ENCODE data around the gene RICTOR. TPM values are rescaled to one million over a fixed set of nuclear protein-coding genes. Genes with fewer than 3 reads are reported as not detected.

The RICTOR gene
- total and polyA plus RNA-seq, 9 of the 15 experiments (the other 6 are each of a cell fraction or from before 2014, with no cell fraction given), result 13.9 to 46.6 (median 22.6) TPM

DNA sequence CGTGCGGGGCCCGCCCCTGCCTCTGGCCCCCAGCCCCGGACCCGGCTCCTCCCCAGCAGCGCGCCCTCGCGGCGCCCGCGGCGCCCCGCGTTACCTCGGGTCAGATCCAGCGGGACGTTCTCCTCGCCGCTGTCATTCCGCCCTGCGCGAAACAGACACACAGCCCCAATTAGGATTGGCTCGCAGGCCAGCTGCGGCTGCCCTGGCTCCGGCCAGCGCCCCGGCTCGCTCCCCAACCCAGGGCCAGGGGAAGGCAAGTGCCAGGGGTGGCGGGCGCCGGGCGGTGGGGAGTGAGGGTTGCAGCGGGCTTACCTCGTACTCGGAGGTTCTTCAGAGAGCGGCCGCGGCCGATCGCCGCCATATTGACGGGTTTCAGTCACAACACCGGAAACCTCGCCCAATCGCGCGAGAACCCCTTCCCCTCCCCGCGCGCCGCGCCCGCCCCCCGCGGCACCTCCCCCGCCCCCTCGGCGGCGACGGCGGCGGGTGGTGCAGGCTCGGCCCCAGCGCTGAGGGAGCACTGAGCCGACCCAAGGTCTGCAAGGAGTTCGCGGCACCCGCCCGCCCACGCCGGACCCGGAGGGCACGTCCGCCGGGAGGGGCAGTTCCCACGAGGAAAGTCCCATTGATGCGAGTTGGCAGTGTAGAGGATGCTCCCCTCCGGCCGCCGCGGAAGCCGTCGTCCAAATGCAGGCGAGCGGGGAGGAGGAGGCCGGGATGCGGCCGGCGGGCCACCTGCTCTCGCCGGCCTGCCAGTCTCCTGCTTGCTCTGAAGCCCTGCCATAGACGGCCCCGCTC, at the start of gene RICTOR (continued):
- TF ChIP-seq, protein P1, sequence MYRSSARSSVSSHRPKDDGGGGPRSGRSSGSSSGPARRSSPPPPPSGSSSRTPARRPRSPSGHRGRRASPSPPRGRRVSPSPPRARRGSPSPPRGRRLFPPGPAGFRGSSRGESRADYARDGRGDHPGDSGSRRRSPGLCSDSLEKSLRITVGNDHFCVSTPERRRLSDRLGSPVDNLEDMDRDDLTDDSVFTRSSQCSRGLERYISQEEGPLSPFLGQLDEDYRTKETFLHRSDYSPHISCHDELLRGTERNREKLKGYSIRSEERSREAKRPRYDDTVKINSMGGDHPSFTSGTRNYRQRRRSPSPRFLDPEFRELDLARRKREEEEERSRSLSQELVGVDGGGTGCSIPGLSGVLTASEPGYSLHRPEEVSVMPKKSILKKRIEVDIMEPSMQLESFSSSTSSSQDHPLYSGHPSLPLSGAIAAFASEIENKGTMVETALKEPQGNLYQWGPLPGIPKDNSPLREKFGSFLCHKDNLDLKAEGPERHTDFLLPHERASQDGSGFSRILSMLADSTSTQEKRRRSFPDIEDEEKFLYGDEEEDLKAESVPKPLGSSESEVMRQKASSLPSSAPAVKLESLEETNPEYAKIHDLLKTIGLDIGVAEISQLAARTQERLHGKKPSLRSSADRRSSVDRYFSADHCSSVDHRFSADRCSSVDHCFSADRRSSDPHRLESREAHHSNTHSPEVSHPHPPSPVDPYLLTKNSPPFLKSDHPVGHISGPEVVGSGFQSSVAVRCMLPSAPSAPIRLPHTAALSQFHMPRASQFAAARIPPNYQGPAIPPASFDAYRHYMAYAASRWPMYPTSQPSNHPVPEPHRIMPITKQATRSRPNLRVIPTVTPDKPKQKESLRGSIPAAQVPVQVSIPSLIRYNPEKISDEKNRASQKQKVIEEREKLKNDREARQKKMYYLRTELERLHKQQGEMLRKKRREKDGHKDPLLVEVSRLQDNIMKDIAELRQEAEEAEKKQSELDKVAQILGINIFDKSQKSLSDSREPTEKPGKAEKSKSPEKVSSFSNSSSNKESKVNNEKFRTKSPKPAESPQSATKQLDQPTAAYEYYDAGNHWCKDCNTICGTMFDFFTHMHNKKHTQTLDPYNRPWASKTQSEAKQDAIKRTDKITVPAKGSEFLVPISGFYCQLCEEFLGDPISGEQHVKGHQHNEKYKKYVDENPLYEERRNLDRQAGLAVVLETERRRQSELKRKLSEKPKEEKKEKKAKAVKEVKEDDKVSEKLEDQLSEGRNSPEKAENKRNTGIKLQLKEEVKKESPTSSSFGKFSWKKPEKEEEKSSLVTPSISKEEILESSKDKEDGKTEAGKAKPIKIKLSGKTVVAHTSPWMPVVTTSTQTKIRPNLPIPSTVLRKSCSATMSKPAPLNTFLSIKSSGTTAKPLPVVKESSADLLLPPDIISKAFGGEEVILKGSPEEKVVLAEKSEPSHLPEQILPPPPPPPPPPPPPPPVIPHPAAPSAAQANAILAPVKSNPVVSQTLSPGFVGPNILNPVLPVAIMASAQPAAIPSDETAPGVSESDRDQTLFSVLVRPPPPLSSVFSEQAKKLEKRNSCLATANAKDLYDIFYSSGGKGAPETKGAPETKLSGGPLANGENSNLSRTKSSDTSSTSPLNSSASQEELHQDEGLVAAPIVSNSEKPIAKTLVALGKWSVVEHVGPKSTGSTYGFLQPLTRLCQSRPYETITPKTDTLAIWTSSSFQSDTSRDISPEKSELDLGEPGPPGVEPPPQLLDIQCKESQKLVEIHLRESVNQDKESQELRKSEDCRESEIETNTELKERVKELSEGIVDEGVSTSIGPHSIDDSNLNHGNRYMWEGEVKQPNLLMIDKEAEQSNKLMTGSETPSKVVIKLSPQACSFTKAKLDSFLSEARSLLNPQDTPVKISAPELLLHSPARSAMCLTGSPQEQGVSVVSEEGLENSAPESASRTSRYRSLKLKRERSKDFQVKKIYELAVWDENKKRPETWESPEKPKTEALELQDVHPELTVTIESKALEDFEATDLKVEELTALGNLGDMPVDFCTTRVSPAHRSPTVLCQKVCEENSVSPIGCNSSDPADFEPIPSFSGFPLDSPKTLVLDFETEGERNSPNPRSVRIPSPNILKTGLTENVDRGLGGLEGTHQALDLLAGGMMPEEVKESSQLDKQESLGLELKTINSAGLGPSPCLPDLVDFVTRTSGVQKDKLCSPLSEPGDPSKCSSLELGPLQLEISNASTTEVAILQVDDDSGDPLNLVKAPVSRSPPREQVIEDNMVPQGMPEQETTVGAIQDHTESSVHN (IDR thresholded peaks at IDR 0.05; ENCODE audit: borderline replicate concordance in 1 of 2, low read depth in 1 of 2), result no peak
- no peak for TF ChIP-seq ZNF830 (CRISPR knock-in tag; IDR thresholded peaks at IDR 0.05)
- TF ChIP-seq ZKSCAN3 (CRISPR knock-in tag; IDR thresholded peaks at IDR 0.05), result no peak
- peak; percentile 58 for TF ChIP-seq ZNF589 (CRISPR knock-in tag; IDR thresholded peaks at IDR 0.05; ENCODE audit: low read depth)
- TF ChIP-seq TFAM (CRISPR knock-in tag; conservative IDR thresholded peaks at IDR 0.05), result no peak
- no peak for TF ChIP-seq TEAD4 (IDR thresholded peaks at IDR 0.05; ENCODE audit: low read length)
- TF ChIP-seq TEAD4 (CRISPR knock-in tag; IDR thresholded peaks at IDR 0.05; ENCODE audit: borderline replicate concordance), result no peak
- no peak for TF ChIP-seq ZFP30 (CRISPR knock-in tag; IDR thresholded peaks at IDR 0.05; ENCODE audit: borderline replicate concordance)
- no peak for TF ChIP-seq NUFIP1 (IDR thresholded peaks at IDR 0.05; ENCODE audit: partially characterized antibody)
- no peak for TF ChIP-seq YBX1 (IDR thresholded peaks at IDR 0.05)
- TF ChIP-seq, protein P2, sequence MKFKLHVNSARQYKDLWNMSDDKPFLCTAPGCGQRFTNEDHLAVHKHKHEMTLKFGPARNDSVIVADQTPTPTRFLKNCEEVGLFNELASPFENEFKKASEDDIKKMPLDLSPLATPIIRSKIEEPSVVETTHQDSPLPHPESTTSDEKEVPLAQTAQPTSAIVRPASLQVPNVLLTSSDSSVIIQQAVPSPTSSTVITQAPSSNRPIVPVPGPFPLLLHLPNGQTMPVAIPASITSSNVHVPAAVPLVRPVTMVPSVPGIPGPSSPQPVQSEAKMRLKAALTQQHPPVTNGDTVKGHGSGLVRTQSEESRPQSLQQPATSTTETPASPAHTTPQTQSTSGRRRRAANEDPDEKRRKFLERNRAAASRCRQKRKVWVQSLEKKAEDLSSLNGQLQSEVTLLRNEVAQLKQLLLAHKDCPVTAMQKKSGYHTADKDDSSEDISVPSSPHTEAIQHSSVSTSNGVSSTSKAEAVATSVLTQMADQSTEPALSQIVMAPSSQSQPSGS (CRISPR knock-in tag; IDR thresholded peaks at IDR 0.05), result 0 out of 2 replicates have a peak, but pooled peaks have one; percentile 52
- no peak for TF ChIP-seq KLF16 (IDR thresholded peaks at IDR 0.05)
- TF ChIP-seq, protein P3, sequence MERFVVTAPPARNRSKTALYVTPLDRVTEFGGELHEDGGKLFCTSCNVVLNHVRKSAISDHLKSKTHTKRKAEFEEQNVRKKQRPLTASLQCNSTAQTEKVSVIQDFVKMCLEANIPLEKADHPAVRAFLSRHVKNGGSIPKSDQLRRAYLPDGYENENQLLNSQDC (CRISPR knock-in tag; IDR thresholded peaks at IDR 0.05), result peak; percentile 91
- TF ChIP-seq, protein P4, sequence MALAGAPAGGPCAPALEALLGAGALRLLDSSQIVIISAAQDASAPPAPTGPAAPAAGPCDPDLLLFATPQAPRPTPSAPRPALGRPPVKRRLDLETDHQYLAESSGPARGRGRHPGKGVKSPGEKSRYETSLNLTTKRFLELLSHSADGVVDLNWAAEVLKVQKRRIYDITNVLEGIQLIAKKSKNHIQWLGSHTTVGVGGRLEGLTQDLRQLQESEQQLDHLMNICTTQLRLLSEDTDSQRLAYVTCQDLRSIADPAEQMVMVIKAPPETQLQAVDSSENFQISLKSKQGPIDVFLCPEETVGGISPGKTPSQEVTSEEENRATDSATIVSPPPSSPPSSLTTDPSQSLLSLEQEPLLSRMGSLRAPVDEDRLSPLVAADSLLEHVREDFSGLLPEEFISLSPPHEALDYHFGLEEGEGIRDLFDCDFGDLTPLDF (CRISPR knock-in tag; IDR thresholded peaks at IDR 0.05), result no peak; the same call in 1 of the 2 replicates
- TF ChIP-seq FOXK2 (conservative IDR thresholded peaks at IDR 0.05 in 1 of 2, IDR thresholded peaks at IDR 0.05 in 1 of 2; ENCODE audit: low read depth in 2 of 2), result peak; percentile 76 to 82; a peak in 3 of 4 replicates
- 0 out of 2 replicates have a peak, but pooled peaks have one; percentile 26 for TF ChIP-seq GTF2F1 (IDR thresholded peaks at IDR 0.05; ENCODE audit: low read depth, low read length)
- TF ChIP-seq HNRNPL (IDR thresholded peaks at IDR 0.05; ENCODE audit: low read depth, low read length), result peak; percentile 72
